Testis (tissue), 3 donors: ENCODE data around the gene OAS1. TPM values are rescaled to one million over a fixed set of nuclear protein-coding genes. Genes with fewer than 3 reads are reported as not detected.

Experiments used
- DNase-seq: peaks from one replicate; pipeline ENCODE4 v3.0.0-alpha.2; 2019
- H3K27ac ChIP-seq, 2 donors: fragments of 200-600 bp; sonication (generic); one replicate each; pipeline ENCODE4 v1.5.1; 2019
- H3K27me3 ChIP-seq: fragments of 200-600 bp; sonication (generic); one replicate; pipeline ENCODE4 v1.5.1; 2019
- H3K36me3 ChIP-seq: fragments of 200-600 bp; sonication (generic); one replicate; pipeline ENCODE4 v1.5.1; 2017; ENCODE audit warnings: low read depth; ENCODE audit errors: missing control alignments
- H3K4me1 ChIP-seq: fragments of 200-600 bp; sonication (generic); one replicate; pipeline ENCODE4 v1.5.1; 2019
- H3K4me3 ChIP-seq, 2 donors: fragments of 200-600 bp; sonication (generic); one replicate each; pipeline ENCODE4 v1.5.1; 2017 to 2019
- H3K9me3 ChIP-seq: fragments of 200-600 bp; sonication (generic); one replicate; pipeline ENCODE4 v1.5.1; 2017
- CTCF ChIP-seq, 3 experiments: fragments of 450-650 bp in 2 of 3; fragments of 200-600 bp in 1 of 3; sonication (generic) in 1 of 3; IDR thresholded peaks; one replicate each; pipeline ENCODE4 v1.5.1; 2016 to 2019; ENCODE audit warnings: antibody characterized with exemption in 3 of 3, mild to moderate bottlenecking in 2 of 3, moderate library complexity in 1 of 3
- POLR2A ChIP-seq: fragments of 450-650 bp; IDR thresholded peaks from one replicate; pipeline ENCODE4 v1.6.1; 2017; ENCODE audit warnings: antibody characterized with exemption, mild to moderate bottlenecking, moderate library complexity
- WGBS, 2 donors: methylation state at CpG; one replicate each; pipeline ENCODE4 v1.1.5; 2018; 5-methylcytosine and 5-hydroxymethylcytosine counted together
- intact Hi-C: fragments of 100-400 bp; cut with DNase I; formaldehyde crosslinking; loops from one replicate; pipeline ENCODE4 v1.15.1; 2023; ENCODE audit warnings: low total_unique reads
- polyA plus RNA-seq: library from polyadenylated mRNA; stranded (reverse); fragments of 350-450 nt; fragmentation: Illumina TruSeq; extraction: RNeasy Lipid Tissue Mini Kit (QIAGEN cat#74804); gene quantifications from one replicate; pipeline ENCODE4 v1.2.3, GENCODE V29; 2014; ENCODE audit warnings: low read depth, low replicate concordance; ENCODE audit not compliant: insufficient read depth
- total RNA-seq, 2 donors: library from RNA; depleted of rRNA; stranded (reverse); fragments of >200 nt; gene quantifications; one replicate each; pipeline ENCODE4 v1.2.3, GENCODE V29; 2016

Gene OAS1
- total and polyA plus RNA-seq, 3 donors from 2014 or later = 7.8 to 13.8 (median 13.7) TPM

- Histone ChIP-seq H3K36me3 (no peaks in the 10 kb centered on the region), H3K4me3 (no peak overlapping the region), H3K9me3 (no peaks in the 10 kb centered on the region), H3K27ac (no peak overlapping the region), H3K4me1 (no peaks in the 10 kb centered on the region), H3K27me3 (no peaks in the 10 kb centered on the region)
- no peak for TF ChIP-seq CTCF (IDR thresholded peaks at IDR 0.05)
- TF ChIP-seq POLR2A = no peak
- WGBS, 2 donors = 73 to 78% methylated on average over 5 to 6 of the region's 6 CpGs
- DNase-seq = peak; percentile 35
- intact Hi-C loops = no loop called here
Observed at GRCh38 chr12:112891093-112892024, 15.4 kb upstream of the OAS1 start.

- Histone ChIP-seq H3K4me3 (no peak overlapping the region), H3K9me3 (no peaks in the 10 kb centered on the region), H3K27ac (no peak overlapping the region), H3K4me1 (no peaks in the 10 kb centered on the region), H3K36me3 (no peaks in the 10 kb centered on the region), H3K27me3 (no peaks in the 10 kb centered on the region)
- 45 to 47% methylated on average over 2 of the region's 2 CpGs for WGBS, 2 donors
- DNase-seq = no peak
- TF ChIP-seq POLR2A (no peak), CTCF (IDR thresholded peaks at IDR 0.05) (no peak)
- intact Hi-C loops = no loop called here
Observed at GRCh38 chr12:112892856-112893255, 13.9 kb upstream of the OAS1 start.

GRCh38 chr12:112894128-112894527 lies 12.6 kb upstream of the OAS1 start:
- TF ChIP-seq POLR2A = no peak
- no peak for TF ChIP-seq CTCF (IDR thresholded peaks at IDR 0.05)
- Histone ChIP-seq H3K36me3 (no peaks in the 10 kb centered on the region), H3K27me3 (no peaks in the 10 kb centered on the region), H3K4me1 (no peaks in the 10 kb centered on the region), H3K4me3 (no peak overlapping the region), H3K27ac (no peak overlapping the region), H3K9me3 (no peaks in the 10 kb centered on the region)
- intact Hi-C loops = no loop called here
- DNase-seq = no peak

- Histone ChIP-seq H3K36me3 (no peaks in the 10 kb centered on the region), H3K9me3 (no peaks in the 10 kb centered on the region), H3K27ac (no peak overlapping the region), H3K4me3 (no peak overlapping the region), H3K4me1 (no peaks in the 10 kb centered on the region), H3K27me3 (no peaks in the 10 kb centered on the region)
- TF ChIP-seq CTCF (IDR thresholded peaks at IDR 0.05) = no peak
- no peak for TF ChIP-seq POLR2A
- no peak for DNase-seq
- 83 to 92% methylated on average over 6 of the region's 6 CpGs for WGBS, 2 donors
- intact Hi-C loops = no loop called here
Observed at GRCh38 chr12:112898380-112898779, 8.4 kb upstream of the OAS1 start.
